GM10847 (cell line): ENCODE results near the gene SLC4A2.

Source experiments
- POLR2A ChIP-seq: IDR thresholded peaks from 2 replicates; pipeline ENCODE4 v1.6.1; 2011; ENCODE audit not compliant: insufficient read length; ENCODE audit errors: extremely low read depth

The SLC4A2 gene

DNA sequence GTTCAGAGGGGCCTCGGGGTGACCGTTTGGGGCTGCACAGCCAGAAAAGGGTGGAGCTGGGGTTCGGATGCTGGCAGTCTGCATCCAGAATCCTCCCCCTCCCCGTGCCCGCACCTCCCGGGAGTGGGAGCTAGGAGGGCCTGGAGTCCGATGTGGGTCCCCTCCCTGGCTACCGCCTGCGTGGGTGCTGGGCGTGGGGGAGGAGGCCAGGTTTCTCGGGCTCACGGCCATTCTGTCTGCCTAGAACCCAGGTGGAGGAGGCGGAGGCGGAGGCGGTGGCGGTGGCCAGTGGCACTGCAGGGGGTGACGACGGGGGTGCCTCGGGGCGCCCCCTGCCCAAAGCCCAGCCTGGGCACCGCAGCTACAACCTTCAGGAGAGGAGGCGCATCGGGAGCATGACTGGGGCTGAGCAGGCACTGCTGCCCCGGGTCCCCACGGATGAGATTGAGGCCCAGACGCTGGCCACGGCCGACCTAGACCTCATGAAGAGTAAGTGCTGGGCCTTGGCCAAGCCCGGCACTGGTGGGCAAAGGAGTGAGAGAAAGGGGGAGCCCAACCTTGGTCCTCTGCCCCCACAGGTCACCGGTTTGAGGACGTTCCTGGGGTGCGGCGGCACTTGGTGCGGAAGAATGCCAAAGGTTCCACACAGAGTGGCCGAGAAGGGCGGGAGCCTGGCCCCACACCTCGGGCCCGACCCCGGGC lies 7.0 kb downstream of the SLC4A2 start:
- TF ChIP-seq POLR2A: no peak

DNA sequence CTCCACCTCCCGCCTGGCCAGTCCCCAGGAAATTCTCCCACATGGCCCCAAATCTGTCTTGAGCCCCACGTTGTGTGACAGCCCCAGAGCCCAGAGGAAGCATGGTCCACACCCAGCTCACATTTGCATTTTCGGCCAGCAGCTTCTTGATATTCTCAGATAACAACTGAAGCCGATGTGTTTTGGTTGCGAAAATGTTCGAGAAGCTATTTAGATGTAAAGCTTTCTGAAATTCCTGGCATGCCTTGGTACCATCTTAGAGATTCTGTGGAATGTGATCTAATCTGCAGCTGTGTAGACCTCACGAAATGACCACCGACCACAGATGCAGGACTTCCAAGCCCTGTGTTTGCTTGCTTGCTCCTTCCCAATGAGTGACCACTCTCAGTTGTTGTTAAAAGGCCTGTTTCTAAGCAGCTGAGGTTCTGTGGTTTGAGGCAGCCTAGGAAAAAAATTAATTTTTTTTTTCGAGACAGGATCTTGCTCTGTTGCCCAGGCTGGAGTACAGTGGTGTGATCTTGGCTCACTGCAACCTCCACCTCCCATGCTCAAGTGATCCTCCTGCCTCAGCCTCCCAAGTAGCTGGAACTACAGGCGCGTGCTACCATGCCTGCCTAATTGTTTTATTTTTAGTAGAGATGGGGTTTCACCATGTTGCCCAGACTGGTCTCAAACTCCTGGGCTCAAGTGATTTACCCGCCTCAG lies 8.8 kb downstream of the SLC4A2 start:
- no peak for TF ChIP-seq POLR2A

DNA sequence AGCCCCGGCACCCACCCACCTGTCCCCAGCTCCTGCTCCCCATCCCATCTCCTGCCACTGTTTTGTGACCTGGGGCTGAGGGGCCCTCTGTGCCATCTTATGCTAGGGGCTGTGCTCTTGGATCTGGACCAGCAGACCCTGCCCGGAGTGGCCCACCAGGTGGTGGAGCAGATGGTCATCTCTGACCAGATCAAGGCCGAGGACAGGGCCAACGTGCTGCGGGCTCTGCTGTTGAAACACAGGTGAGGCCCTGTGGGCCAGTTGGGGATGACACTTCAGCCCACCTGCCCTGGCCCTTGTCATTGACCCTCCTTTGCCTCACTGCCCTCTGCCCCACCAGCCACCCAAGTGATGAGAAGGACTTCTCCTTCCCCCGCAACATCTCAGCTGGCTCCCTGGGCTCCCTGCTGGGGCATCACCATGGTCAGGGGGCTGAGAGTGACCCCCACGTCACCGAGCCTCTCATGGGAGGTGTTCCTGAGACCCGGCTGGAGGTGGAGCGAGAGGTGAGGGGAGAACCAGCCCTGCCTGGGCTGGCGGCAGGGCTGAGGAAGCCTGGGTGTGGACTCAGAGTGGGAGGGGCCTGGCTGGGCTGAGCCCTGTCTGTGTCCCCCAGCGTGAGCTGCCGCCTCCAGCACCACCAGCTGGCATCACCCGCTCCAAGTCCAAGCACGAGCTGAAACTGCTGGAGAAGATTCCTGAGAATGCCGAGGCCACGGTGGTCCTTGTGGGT lies 10.6 kb downstream of the SLC4A2 start:
- no peak for TF ChIP-seq POLR2A

DNA sequence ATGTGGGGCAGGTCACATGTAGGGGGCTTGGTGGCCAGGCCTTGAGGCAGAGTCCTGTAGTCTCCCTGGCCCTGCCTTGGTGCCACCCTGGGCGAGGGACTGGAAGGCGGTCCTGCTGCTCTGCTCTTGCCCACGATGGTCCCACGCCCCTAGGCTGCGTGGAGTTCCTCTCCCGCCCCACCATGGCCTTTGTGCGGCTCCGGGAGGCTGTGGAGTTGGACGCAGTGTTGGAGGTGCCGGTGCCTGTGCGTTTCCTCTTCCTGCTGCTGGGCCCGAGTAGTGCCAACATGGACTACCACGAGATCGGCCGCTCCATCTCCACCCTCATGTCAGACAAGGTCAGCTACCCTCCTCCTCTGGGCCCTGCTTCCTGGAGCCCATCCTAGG lies 11.2 kb downstream of the SLC4A2 start:
- no peak for TF ChIP-seq POLR2A

DNA sequence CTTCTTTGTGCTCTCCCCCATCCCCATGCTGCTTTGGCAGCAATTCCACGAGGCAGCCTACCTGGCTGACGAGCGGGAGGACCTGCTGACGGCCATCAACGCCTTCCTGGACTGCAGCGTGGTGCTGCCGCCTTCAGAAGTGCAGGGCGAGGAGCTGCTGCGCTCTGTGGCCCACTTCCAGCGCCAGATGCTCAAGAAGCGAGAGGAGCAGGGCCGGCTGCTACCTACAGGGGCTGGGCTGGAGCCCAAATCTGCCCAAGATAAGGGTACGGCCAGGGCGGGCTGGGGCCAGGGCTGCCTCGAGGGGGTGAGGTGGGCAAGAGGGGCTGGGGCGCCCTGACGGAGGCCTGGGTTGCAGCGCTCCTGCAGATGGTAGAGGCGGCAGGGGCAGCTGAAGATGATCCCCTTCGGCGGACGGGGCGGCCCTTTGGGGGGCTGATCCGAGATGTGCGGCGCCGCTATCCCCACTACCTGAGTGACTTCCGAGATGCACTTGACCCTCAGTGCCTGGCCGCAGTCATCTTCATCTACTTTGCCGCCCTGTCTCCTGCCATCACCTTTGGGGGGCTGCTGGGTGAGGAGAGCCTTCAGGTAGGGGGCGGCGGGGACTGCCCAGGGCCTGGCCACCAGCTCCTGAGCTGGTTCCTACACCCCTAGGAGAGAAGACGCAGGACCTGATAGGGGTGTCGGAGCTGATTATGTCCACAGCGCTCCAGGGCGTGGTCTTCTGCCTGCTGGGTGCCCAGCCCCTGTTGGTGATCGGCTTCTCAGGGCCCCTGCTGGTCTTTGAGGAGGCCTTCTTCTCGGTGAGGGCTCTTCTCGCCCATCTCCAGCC lies 11.9 kb downstream of the SLC4A2 start:
- TF ChIP-seq POLR2A: no peak

DNA sequence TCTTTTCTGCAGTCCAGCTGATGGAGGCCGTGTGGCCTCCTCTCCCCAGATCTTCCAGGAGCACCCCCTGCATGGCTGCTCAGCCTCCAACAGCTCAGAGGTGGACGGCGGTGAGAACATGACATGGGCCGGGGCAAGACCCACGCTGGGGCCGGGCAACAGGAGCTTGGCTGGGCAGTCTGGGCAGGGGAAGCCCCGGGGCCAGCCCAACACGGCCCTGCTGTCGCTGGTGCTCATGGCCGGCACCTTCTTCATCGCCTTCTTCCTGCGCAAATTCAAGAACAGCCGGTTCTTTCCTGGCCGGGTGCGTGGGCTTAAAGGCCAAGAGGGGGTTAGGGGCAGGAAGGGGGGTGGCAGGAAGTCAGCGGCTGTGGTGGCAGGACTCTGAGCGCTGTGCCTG lies 14.6 kb downstream of the SLC4A2 start:
- no peak for TF ChIP-seq POLR2A

DNA sequence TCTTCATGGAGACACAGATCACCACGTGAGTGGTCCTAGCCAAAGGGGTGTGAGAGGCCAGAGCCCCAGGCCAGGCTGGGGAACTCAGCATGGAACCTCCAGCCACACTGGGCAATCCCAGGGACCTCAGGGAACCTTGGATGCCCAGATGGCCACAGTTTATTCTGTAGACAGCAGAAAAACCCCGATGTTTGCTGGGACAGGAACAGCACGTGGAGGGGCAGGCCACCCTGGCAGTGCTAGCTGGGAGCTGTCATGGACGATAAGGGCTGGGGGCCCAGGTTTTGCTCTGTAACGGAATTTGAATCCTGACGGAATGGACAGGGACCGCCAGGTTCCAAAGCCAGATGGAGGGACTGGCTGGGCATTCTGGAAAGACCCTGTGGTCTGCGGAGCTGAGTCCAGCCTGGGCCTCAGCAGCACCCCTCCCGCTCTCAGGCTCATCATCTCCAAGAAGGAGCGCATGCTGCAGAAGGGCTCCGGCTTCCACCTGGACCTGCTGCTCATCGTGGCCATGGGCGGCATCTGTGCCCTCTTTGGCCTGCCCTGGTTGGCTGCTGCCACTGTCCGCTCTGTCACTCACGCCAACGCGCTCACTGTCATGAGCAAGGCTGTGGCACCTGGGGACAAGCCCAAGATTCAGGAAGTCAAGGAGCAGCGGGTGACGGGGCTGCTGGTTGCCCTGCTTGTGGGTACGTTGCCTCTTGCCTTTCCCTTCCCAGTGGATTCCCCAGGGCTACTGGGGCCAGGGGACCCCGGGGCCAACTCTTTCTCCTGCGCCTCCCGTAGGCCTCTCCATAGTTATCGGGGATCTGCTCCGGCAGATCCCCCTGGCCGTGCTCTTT lies 15.7 kb downstream of the SLC4A2 start:
- TF ChIP-seq POLR2A: no peak

DNA sequence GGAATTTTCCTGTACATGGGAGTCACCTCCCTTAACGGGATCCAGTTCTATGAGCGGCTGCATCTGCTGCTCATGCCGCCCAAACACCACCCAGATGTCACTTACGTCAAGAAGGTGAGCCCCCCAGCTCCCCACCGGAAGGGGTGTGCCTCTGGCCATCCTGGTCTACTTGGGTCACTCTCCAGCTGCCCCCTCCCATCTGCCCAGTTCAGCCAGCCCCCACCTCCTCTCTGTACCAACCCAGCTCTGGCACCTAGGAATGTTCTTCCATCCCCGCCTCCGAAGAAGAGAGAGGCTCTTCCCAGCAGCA lies 16.2 kb downstream of the SLC4A2 start:
- TF ChIP-seq POLR2A: no peak

DNA sequence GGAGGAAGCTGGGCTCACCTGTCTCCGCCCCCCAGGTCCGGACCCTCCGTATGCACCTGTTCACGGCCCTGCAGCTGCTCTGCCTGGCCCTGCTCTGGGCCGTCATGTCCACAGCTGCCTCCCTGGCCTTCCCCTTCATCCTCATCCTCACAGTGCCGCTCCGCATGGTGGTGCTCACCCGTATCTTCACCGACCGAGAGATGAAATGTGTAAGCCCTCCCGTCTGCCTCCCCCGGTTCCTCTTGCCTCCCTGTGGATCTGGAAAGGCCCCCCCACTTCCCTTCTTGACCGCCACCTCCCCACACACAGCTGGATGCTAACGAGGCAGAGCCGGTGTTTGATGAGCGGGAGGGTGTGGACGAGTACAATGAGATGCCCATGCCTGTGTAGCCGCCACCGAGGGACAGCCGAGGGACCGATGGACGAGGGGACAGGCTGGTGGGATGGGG lies 16.6 kb downstream of the SLC4A2 start:
- TF ChIP-seq POLR2A: no peak

DNA sequence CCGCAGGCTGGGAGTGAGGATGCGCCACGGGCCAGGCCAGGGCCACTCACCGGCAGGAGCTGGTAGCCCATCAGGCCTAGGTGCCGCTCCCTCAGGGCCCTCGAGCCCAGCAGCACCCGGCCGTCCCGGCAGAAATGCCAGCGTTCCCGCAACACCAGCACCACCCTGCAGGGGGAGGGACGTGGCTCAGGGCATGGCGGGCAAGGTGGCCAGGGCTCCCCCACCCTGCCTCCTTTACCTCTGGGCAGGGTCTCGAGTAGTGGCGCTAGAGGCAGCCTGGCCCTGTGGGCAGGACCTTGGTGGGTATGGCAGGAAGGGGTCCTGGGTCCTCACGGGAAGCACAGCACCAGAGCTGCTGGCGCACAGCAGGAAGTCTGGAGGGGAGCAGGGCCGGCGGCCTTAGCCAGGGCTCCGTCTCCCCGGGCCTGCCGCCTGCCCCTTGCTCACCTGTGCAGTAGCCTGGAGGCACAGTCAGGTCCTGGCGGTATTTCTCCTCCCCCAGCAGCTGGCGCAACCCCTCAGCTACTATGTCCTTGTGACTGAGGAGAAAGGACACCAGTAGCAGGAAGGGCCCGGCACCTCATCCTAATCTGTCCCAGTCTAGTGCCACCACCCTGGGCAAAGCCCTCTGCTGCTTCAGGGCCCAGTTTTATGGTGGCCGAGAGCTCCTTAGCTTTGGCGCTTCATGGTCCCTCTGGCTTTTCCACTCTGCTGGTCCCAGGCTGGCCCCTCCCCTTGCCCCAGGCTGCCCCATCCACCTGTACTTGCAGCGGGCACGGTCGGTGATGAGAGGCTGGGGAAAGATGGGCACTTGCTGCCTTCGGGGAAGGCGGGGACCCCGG lies 17.7 kb downstream of the SLC4A2 start:
- TF ChIP-seq POLR2A: no peak

DNA sequence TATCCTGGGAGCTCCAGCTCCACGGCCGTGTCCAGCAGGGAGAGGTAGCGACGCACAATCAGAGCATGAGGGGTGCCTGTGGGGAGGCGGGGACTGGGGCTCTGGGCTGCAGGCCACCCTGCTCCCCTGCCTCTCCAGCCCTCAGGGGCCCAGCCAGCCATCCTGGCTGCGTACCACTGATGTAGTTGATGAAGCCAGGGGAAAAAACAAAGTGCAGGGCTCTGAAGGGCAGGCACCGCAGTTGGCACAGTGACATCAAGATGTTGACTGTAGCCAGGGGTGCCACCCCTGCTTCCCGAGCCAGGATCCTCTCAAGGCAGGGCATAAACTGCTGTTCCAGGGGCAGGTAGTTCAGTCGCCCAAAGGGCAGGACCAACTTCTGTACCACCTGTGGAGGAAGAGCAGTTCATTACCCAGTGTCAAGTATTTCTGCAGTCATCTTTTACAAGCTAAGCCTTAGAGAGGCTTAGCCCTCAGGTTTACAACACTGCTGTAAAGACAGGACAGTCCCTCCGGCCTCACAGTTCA lies 18.4 kb downstream of the SLC4A2 start:
- TF ChIP-seq POLR2A: no peak

DNA sequence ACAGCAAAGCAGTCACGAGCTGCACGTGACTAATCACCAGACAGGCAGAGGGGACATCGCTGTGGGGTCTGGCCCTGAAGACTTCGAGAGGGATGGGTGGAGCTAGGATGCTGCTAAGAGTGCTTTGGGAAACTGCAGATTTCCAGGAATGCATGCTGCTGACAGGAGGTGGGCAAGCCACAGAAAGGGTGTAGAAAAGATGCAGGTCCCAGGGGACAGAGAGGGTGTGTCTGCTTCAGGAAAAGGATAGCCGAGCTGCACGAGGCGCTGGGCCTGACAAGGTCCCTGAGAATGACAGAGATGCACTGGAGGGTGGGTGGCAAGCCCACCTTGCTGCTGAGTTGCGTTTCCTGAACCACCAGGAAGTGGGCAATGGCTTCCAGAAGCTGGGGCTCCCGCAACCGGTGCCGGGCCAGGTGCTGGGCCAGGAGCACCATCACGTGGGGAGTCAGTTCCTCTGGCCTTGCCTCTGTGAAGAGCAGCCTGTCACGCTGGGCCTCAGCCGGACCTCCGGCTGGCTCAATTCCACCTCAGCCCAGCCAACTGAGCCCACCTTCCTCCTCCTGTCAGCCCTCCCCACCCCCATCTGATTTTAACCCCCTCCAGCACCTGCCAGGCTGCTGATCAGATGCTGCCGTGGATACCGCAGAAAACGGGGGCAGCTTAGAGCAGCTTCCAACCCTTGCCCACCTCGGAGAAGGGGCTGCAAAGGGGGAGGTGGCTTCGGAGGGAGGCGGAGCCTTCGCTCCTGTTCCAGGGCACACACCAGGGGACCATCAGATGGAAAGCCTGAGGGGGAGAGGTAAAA lies 19.0 kb downstream of the SLC4A2 start:
- TF ChIP-seq POLR2A: no peak
